GM21786 (cell line): ENCODE measurements around the gene SLC13A1.
"Not testable (repeated sequence)": the region's sequence is repeated elsewhere in the genome, so short reads cannot be mapped to it uniquely, and the experiment has no call there.

Experiments used
- ATAC-seq: cut with Tn5 transposase; IDR thresholded peaks from one replicate; pipeline ENCODE4 v1.9.1; 2021; ENCODE audit not compliant: unreplicated experiment

Gene SLC13A1, protein sequence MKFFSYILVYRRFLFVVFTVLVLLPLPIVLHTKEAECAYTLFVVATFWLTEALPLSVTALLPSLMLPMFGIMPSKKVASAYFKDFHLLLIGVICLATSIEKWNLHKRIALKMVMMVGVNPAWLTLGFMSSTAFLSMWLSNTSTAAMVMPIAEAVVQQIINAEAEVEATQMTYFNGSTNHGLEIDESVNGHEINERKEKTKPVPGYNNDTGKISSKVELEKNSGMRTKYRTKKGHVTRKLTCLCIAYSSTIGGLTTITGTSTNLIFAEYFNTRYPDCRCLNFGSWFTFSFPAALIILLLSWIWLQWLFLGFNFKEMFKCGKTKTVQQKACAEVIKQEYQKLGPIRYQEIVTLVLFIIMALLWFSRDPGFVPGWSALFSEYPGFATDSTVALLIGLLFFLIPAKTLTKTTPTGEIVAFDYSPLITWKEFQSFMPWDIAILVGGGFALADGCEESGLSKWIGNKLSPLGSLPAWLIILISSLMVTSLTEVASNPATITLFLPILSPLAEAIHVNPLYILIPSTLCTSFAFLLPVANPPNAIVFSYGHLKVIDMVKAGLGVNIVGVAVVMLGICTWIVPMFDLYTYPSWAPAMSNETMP

GRCh38 chr7:123199883-123200282 is at the start of gene SLC13A1:
Gene SLC13A1 (minus strand): TSS chr7:123199969. CDS start chr7:123199946, 23 bp downstream.
- no peak for ATAC-seq

- no peak for ATAC-seq
Observed at GRCh38 chr7:123244768-123245167, 45.0 kb upstream of the SLC13A1 start.

DNA sequence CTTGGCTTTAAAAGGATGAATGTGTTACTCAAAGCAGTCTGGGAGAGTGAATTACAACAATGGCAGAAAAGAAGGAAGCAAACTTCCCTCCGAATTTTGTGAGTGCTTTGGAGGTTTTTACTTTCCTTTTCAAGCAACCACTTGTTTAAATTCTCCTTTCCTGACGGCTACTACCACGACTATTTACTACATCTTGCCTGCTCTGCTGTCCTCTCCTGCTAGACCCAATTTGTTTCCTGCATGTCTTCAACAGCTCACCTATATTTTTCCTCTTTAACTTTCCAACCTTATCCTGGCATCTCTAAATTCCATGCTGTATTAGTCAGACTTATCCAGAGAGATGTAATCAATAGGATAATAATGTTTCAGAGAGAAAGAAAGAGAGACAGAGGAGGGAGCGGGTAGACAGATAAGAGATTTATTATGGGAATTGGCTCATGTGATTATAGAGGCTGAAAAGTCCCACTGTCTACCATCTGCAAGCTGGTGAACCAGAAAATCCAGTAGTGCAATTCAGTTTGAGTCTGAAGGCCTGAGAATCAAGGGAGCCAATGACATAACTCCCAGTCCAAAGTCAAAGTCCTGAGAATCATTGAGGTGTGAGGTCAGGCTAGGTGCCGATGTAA is 42.8 kb upstream of the SLC13A1 start:
- no peak for ATAC-seq

- ATAC-seq = no peak
Observed at GRCh38 chr7:123241809-123242208, 42.0 kb upstream of the SLC13A1 start.

GRCh38 chr7:123231021-123232000 is 31.5 kb upstream of the SLC13A1 start:
- no peak for ATAC-seq

- no peak for ATAC-seq
Observed at GRCh38 chr7:123230603-123231002, 30.8 kb upstream of the SLC13A1 start.

DNA sequence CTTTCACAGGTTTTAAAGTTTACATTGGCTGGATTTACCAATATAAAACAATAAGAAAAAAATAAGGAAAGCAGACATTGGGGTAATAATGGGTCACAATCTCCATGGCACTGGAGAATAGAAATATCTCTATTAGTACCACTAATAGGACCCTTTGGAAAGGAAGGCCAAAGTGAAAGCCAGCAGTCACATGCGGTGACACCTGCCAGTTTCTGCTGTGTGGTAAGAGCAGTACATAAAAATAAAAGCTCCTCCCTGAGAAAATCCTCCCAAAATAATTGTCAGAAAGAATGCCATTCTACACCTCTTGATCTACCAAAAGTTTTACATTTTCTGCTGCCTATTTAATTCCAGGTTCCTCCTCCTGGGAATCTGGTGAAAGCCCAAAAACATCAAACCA is 30.4 kb upstream of the SLC13A1 start:
- ATAC-seq = no peak

DNA sequence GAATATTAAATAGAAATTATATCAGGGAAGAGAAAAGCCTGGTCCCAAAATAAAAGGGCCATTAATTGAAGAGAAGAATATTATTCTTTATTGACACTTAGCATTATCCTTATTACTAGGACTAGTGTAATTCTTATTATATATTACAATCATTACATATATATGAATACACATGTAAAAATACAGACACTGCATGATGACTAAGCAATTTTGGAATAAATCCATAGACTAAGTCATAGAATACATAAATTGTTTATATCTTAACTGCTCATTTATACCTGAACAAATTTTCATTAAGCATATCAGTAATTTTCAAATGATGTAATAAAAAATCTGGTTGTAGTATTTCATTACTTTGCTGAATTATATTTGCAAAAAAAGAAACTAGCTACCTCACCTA is 29.7 kb upstream of the SLC13A1 start:
- no peak for ATAC-seq

- ATAC-seq = not testable (repeated sequence)
Observed at GRCh38 chr7:123227666-123228065, 27.9 kb upstream of the SLC13A1 start.

DNA sequence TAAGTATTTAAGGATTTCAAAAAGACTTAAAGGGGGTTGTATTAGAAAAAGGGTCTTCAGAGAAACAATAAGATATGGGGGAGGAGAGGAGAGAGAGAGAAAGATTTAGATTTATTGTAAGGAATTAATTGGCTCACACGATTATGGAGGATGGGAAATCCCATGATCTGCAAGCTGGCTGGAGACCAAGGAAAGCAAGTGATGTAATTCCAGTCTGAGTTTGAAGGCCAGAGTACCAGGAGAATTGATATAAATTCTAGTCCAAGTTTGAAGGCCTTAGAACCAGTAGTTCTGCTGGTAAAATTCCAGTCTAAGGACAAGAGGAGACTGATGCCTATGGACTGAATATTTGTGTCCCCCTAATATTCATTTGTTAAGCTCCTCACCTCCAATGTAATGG is 20.6 kb upstream of the SLC13A1 start:
- ATAC-seq = no peak

- ATAC-seq = no peak
Observed at GRCh38 chr7:123218866-123219265, 19.1 kb upstream of the SLC13A1 start.

DNA sequence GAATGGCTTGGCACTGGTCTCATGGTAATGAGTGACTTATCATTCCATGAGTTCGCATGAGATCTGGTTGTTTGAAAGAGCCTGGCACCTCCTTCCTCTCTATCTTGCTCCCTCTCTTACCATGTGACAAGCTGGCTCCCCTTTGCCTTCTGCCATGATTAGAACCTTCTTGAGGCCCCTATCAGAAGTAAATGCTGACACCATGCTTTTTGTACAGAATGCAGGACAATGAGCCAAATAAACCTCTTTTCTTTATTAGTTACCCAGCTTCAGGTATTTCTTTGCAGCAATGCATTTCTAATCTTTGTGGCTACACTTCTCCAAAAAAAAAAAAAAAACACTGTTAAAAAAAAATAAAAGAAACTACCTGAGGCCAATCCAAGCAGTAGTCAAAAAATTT is 17.1 kb upstream of the SLC13A1 start:
- ATAC-seq = no peak

- no peak for ATAC-seq
Observed at GRCh38 chr7:123215350-123215749, 15.6 kb upstream of the SLC13A1 start.

DNA sequence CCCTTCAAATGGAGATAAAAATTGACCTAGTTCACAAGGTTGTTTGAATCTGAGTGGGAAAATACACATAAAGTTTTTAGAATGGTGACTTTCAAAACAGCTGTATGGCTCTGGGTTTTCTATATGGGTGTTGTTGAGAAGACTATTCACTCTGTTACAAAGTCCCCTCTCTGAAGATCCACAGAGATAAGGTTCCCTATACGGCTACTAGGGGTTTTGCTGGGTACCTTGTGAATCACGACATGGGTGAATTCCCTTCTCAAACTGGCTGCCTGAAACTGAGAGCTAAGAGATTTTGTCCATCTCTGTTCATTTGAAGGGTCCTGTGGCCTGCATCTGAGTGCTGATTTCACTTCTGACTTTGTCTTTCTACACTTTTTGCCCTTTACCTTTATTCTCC is 11.8 kb upstream of the SLC13A1 start:
- ATAC-seq = no peak

- ATAC-seq = no peak
Observed at GRCh38 chr7:123210986-123211385, 11.2 kb upstream of the SLC13A1 start.

GRCh38 chr7:123209786-123210185 is 10.0 kb upstream of the SLC13A1 start:
- ATAC-seq = no peak

- ATAC-seq = no peak
Observed at GRCh38 chr7:123208793-123209192, 9.0 kb upstream of the SLC13A1 start.

GRCh38 chr7:123204206-123204835 is 4.6 kb upstream of the SLC13A1 start:
- ATAC-seq = no peak

DNA sequence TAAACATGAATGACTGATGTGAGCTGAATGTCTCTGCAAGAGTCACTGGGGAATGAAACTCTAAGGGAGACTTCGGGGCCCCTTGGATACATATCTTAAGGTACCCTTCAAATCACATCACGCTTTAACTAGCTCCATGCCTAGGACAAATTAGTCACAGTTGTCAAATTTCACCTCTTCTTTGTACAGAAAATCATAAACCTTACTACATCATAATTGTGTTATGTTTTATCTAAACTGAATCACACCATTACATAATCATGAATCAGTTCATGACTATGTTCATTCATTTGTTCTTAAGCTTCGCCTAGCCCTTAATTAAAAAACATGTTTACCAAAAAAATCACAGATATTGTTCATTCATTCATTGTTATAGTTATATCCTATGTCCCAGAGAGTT is 2.1 kb upstream of the SLC13A1 start:
- ATAC-seq = no peak
